ENCODE measurements around the gene ABHD6.
"Not testable (repeated sequence)": the region's sequence is repeated elsewhere in the genome, so short reads cannot be mapped to it uniquely, and the experiment has no call there.

The ABHD6 gene

DNA sequence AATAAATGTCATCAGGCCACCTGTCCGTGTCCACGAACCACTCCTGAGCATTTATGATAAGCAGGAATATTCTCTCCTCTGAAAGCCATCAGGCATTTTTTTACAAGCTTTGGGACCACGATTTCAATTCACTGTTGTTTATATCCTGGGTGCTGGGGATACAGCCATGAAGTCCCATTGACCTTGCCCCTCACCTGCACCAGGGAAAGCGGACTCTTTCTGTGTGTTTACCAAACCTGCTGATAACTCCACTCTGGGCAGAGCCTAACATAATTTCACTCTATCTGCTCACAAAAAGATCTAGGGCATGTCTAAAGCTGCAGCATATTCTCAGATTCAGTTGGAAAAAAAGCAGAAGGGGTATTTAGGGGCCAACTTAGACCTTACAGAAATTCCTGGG is 31.6 kb upstream of the ABHD6 start:
- DNase-seq: no peak
- in situ Hi-C loops (cut with MboI; ENCODE audit: low pct_unique_long_range_greater_than_20kb, low sequenced_read_pairs): no loop called here

DNA sequence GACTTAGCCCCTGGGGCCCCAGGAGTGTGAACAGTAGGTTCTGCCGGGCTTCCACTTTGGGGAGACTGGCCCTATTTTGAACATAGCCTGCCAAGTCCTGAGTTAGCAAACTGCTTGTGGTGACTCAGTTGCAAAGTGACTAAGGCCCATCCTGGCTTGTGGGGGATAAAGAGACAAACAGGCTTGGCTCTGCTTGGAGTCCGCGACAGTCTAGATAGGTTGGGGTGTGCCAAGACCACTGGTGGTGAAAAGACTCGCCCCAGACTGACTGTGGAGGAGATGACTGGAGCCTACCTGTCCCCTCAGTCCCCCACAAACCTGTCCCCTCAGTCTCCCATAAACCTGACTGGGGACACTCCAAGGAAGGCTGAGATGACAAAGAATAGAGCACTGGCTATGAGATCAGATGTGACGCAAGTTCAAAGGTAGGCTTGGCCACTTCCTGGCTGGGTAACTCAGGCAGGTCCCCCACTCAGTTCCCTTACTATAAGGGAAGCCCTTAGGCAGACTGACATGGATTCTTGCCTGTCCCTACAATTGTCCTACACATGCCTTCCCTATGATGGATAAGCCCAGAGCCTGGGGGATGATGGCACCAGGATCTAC is 31.1 kb upstream of the ABHD6 start:
- no peak for DNase-seq
- in situ Hi-C loops (cut with MboI; ENCODE audit: low pct_unique_long_range_greater_than_20kb, low sequenced_read_pairs): no loop called here

DNA sequence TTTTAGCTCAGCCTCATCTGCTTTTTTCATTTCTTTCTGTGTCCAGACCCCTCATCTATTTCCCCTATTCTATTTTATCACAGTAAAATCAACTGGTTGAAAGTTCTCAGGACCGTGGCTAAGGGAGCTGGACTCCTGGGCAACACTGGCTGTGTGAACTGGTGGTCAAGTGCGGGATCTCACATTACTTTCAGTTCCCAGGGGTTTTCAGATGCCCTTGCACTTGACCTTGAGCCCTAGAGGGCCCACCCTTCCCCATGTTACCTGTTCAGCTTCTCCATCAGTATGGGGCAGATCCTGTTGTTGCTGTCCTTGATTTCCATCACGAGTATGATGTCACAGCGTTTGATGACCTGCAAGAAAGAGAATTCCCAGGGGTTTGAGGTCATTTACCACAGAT is 29.6 kb upstream of the ABHD6 start:
- in situ Hi-C loops (cut with MboI; ENCODE audit: low pct_unique_long_range_greater_than_20kb, low sequenced_read_pairs): no loop called here
- DNase-seq: no peak

DNA sequence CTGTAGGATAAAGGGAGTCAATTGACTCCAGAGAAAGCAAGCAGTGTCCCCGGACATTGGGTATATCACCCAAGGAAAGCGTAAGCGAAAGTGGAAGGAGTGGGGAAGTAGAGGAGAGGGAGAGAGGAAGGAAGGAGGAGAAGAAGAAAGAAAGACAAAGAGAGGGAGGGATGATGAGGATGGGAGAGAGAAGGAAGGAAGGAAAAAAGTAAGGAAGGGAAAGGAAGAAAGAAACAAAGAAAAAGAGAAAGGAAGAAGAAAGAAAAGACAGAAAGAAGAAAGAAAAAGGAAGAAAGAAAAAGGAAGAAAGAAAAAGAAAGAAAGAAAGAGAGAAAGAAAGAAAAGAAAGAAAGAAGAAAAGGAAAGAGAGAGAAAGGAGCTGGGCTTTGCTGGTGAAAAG is 27.7 kb upstream of the ABHD6 start:
- DNase-seq: no peak
- in situ Hi-C loops (cut with MboI; ENCODE audit: low pct_unique_long_range_greater_than_20kb, low sequenced_read_pairs): no loop called here

DNA sequence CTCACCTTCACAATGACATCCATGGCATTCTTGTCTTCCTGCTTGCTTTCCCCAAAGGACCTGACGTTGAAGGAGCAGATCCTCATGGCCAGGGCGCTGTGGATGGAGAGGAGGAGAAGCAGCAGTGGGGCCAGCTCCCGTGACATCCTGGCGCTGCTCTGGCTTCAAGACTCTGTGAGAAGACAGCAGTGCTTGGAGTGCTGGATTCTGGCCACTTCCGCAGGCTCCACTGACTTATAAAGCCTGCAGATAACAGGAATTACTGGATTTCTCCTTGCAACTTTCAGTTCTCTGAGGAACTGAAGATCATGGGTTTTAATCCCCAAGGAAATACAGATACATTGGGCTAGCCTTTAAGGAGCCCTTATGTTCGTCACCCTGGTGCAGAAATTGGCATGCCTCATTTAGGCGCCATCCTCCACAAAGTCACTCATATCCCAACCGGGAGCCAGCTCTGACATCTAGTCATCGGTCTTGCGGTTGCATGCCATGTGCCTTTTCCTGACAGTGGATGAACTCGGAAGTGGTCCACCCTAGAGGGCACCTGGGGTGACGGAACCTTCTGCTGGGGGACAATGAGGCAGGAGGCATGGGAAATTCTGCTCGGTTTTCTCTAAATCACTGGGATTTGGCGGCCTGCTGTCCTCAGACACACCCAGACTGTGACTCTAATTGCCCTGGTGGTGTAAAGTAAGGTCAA is 26.7 kb upstream of the ABHD6 start, which contains the start of gene DNASE1L3:
TSS of gene DNASE1L3 (minus strand) at position 212 of the 700 bp plus-strand sequence. CDS start at position 146, 66 bp downstream.
- DNase-seq: no peak
- in situ Hi-C loops (cut with MboI; ENCODE audit: low pct_unique_long_range_greater_than_20kb, low sequenced_read_pairs): no loop called here

DNA sequence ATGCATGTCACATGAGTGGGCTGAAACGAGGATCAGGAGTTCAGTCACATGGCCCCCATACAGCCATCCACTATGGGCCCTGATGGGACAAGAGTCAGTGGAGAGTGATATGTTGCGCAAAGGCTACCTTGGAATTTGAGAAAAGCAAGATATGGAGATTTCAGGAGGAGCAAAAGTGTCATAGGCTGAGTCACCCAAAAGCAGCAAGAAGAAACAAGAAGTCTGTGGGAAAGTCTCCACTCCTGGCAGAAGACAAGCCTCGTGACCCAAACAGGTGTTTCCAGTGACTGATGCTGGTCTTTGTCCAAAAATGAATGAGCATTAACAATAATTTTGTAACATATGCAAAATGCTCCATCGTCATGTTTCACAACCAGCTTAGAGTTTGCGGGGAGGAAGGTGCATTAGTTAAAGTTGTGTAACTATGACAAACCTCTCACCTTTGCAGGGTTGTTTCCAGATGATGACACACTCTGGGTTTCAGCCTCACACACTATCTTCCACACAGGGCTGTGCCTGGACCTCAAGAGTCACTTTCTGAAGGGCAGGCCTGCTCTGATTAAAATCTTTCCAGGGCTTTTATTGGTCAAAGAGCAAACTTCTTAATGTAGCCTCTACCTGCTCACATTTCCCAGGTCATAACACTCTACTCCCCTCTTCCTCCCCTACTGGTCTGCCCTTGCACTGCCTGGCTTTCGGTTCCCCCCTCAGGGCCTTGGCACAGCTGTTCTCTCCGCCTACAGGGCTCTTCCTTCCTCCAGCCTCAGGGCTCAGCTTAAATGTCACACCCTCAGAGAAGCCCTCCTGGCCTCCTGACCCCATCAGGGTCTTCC is 22.9 kb upstream of the ABHD6 start:
- peak; percentile 19 for DNase-seq

DNA sequence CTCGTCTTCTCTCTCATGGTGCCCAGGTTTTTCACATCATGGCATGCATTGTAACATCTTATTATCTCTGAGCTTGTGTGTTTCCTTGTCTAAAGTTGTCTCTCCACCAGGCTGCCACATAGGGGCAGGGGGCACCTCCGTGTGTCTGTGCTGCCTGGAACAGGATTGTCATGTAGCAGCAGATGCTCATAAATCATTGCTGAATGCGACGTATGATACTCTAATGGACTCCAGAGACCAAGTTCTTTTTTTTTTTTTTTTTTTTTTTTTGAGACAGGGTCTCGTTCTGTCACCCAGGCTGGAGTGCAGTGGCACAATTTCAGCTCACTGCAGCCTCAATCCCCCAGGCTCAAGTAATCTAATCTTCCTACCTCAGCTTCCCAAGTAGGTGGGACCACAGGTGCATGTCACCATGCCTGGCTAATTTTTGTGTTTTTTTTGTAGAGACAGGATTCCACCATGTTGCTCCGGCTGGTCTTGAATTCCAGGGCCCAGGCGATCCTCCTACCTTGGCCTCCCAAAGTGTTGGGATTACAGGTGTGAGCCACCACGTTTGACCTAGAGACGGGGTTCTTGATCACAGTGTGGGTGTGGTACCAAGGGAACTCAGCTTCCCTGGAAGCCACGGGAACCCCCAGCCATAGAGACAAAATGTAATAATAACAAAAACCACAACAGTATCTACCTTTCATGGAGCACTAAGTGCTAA is 22.1 kb upstream of the ABHD6 start:
- no peak for DNase-seq
- in situ Hi-C loops (cut with MboI; ENCODE audit: low pct_unique_long_range_greater_than_20kb, low sequenced_read_pairs): no loop called here

More for the DNA sequence above, 22.9 kb upstream of the ABHD6 start:
- in situ Hi-C loops (cut with MboI; ENCODE audit: low pct_unique_long_range_greater_than_20kb, low sequenced_read_pairs): no loop called here

DNA sequence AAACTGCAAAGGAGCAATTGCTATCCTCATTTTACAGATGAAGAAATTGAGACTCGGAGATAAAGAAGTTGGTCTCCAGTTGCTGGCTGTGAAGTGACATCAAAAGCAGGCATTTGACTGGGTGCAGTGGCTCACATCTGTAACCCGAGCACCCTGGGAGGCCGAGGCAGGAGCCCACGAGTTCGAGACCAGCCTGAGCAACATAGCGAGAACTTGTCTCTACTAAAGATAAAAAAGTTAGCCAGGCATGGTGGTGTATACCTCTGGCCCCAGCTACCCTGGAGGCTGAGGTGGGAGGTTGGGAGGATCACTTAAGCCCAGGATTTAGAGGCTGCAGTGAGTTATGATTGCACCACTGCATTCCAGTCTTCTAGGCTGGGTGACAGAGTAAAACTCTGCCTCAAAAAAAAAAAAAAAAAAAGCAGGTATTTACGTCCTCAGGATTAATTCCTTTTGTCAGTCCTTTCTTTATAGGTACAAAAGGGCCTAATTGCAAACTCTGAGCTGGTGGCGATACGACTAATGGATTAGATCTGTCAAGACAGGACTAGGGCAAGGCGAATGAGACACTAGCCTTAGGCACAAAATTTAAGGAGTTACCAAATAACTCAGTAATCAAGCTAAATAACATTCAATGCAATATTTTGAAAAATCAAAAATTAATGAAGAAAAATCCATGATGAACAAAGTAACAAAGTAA is 20.9 kb upstream of the ABHD6 start:
- in situ Hi-C loops (cut with MboI; ENCODE audit: low pct_unique_long_range_greater_than_20kb, low sequenced_read_pairs): no loop called here
- DNase-seq: no peak

DNA sequence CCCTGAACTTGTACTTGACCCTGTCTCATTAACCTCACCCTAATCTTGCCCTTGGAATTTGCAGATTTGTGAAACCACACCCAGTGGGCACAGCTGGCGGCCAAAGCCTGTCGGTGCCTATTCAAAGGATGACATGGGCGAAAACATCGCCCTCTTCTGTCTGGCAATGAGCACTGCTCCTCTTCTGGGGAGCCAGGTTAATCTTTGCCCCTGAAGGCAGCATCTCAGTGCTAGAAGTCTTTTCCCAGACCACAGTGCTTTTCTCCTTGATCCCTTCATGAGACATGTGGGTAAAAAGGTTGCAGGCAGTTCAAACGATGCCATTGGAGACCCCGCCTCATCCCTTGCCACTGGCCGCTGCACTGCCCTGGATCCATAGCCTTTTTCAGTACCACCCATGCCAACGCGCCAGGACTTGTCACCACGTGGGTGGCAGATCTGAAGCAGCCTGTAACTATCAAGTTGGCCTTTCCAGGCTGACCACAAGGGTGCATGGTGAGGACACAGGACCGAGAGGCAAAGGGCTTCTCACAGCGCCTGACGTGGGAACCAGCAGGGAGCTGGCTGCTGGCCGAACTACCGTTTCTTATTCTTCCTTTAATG is 20.3 kb upstream of the ABHD6 start:
- peak; percentile 74 for DNase-seq
- in situ Hi-C loops (cut with MboI; ENCODE audit: low pct_unique_long_range_greater_than_20kb, low sequenced_read_pairs): no loop called here

DNA sequence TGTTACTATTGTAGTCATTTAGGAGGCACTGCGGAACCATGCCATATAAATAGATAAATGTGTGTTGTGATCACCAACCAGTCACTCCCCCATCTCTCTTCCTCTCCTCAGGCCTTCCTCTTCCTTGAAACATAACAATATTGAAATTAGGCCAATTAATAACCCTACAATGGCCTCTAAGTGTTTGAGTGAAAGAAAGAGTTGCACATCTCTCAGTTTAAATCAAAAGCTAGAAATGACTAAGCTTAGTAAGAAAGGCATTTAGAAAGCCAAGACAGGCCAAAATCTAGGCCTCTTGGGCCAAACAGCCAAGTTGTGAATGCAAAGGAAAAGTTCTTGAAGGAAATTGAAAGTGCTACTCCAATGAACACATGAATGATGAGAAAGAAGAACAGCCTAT is 18.7 kb upstream of the ABHD6 start:
- in situ Hi-C loops (cut with MboI; ENCODE audit: low pct_unique_long_range_greater_than_20kb, low sequenced_read_pairs): no loop called here
- DNase-seq: no peak

DNA sequence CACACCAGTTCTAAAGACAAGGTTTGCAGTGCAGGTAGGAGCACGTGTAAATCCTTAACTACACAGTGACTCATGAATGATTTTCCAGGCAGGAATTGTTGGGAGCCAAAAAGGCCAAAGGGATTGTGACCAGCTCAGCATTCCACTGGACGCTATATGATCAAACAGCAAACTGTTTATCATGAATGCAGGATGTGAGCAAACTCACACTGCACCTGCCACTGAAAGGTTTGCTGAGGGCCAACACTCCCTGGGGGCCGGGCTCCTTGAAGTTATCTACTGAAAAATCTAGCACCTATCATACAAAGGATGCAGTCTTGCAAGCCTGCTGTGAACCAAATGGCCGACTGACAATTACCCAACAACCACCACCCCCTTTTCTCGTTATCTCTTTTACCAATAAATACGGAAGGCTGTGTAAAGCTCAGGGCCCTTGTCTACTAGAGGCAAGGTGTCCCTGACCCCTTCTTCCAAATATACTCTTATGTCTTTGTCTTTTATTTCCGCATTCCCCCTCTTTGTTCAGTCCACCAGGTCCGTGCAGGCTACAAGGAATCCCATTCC is 15.3 kb upstream of the ABHD6 start:
- in situ Hi-C loops (cut with MboI; ENCODE audit: low pct_unique_long_range_greater_than_20kb, low sequenced_read_pairs): no loop called here
- no peak for DNase-seq

DNA sequence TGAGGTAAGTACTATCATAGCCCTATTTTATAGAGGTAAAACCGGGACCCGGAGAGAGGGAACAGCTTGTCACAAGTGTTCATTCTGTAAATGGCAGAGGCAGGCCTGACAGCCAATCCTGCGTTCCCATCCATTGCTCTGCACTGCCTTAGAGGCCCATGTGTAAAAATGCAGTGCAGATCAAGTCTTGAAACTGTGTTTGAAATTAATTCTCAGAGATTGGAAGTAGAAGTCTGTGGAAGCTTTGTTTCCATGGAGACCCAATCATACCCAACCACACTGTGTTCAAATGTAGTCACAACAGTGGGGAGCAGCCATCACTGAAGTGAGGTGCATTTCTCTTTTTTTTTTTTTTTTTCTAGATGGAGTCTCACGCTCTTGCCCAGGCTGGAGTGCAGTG is 13.7 kb upstream of the ABHD6 start:
- in situ Hi-C loops (cut with MboI; ENCODE audit: low pct_unique_long_range_greater_than_20kb, low sequenced_read_pairs): no loop called here

DNA sequence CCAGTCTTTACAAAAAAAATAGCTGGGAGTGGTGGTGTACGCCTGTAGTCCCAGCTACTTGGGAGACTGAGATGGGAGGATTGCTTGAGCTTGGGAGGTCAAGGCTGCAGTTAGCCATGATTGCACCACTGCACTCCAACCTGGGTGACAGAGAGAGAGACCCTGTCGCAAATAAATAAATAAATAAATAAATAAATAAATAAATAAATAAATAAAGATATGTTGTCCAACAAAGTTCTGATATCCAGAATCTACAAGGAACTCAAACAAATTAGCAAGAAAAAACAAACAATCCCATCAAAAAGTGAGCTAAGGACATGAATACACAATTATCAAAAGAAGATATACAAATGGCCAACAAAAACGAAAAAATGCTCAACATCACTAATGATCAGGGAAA is 9.7 kb upstream of the ABHD6 start:
- in situ Hi-C loops (cut with MboI; ENCODE audit: low pct_unique_long_range_greater_than_20kb, low sequenced_read_pairs); DNase-seq: not testable (repeated sequence)

More for the DNA sequence above, 13.7 kb upstream of the ABHD6 start:
- DNase-seq: no peak

DNA sequence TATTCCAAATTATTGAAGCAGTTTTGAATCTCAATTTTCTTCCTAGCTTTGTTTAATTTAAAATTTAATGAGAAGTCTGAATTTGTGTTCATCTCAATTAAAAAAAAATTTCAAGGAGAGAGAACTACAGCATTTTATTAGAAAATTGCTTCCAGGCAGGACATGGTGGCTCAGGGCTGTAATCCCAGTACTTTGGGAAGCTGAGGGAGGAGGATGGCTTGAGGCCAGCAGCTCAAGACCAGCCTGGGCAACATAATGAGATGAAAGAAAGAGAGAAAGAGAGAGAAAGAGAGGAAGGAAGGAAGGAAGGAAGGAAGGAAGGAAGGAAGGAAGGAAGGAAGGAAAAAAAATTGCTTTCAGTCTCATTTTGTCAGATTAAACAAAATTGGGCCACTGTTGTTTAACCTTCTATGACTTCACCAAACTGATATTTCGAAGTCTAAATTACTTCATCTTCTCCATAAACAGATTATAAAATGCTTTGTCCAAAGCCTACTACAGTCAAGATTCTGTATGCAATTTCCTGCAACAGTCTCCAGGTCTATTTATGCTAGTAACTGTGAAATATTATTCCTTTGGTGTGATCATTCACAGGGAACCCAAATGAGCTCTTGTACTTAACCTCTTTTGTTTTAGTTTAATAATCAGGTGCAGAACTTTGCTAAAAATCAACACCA is 6.6 kb upstream of the ABHD6 start:
- in situ Hi-C loops (cut with MboI; ENCODE audit: low pct_unique_long_range_greater_than_20kb, low sequenced_read_pairs): no loop called here
- DNase-seq: no peak

DNA sequence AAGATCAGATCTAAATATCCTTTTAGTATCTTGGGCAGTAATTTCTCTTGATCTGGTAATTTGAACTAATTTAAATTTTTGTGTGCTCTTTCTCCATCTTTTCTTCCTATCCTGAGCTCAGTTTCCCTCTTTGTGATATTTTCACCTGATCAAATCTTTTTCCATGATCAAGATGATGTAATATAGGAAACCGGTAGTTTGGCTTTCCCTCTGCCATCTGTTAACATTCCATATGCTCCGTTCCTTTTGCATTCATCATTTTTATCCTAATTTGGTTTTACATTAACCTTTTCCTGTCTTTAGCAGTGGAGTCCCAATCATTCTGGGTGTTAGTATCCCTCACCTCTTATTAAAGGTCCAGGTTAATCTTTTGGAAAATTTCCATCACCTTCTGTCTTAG is 5.9 kb upstream of the ABHD6 start:
- in situ Hi-C loops (cut with MboI; ENCODE audit: low pct_unique_long_range_greater_than_20kb, low sequenced_read_pairs): no loop called here
- DNase-seq: no peak

DNA sequence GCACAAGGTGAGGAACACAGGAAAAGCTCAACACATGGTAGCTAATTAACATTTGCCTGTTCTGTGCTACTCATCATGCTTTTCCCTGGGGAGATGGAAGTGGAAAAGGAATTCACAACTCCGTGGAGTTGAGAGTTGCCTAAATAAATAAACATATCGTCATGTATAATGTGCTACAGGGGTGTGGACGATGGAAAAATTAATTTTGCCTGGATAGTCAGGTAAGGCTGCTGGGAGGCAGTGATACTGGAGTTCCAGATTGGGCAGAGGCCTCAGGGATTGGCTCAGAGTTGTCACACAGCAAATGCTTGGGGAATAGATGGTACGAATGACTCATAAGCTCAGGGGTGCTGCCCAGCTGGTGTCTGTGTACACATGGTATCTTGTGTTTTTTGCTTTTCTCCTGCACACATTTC is 3.1 kb upstream of the ABHD6 start:
- in situ Hi-C loops (cut with MboI; ENCODE audit: low pct_unique_long_range_greater_than_20kb, low sequenced_read_pairs): no loop called here
- no peak for DNase-seq

DNA sequence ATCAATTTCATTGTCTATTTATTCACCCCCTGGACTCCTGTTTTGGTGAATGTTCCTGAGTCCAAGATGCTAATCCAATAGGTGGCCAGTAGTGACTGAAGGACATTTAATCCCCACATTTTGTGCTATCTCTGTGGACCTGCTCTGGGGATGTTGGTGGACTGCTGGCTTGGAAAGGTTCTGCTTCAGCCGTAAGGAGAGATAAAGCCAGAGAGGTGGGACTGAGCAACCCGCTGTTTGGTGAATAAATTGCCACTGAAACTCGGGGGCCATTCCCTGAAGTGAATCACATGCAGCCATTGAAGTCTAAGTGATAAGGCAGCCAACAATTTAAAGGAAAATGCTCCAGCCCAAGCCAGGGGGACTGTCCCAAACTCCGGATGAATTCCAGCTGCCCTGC is 1.6 kb upstream of the ABHD6 start:
- in situ Hi-C loops (cut with MboI; ENCODE audit: low pct_unique_long_range_greater_than_20kb, low sequenced_read_pairs): no loop called here

More for the DNA sequence above, 1.6 kb upstream of the ABHD6 start:
- no peak for DNase-seq
